ENCODE results near the gene ABLIM3. TPM values are rescaled to one million over a fixed set of nuclear protein-coding genes. Genes with fewer than 3 reads are reported as not detected.

The ABLIM3 gene
- total RNA-seq, 1 donor from 2014 or later, result 3.7 TPM

DNA sequence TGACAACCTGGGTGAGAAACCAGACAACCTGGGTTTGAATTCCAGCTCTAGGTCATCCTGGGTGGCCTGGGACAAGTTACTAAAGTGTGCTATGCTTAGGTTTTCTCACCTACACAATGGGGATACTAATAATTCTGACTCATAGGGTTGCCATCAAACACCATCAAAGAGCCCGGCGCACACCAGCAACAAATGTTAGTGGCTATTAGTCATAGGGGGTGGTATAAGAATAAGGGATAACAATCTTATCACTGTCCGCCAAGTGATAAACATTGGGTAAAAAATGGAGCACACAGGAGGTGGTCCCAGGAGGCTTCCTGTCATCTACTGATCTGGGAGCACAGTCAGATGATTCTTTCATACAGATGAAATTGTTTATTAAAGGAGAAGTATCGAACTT, 68.9 kb downstream of the ABLIM3 start:
- TF ChIP-seq, protein P1, sequence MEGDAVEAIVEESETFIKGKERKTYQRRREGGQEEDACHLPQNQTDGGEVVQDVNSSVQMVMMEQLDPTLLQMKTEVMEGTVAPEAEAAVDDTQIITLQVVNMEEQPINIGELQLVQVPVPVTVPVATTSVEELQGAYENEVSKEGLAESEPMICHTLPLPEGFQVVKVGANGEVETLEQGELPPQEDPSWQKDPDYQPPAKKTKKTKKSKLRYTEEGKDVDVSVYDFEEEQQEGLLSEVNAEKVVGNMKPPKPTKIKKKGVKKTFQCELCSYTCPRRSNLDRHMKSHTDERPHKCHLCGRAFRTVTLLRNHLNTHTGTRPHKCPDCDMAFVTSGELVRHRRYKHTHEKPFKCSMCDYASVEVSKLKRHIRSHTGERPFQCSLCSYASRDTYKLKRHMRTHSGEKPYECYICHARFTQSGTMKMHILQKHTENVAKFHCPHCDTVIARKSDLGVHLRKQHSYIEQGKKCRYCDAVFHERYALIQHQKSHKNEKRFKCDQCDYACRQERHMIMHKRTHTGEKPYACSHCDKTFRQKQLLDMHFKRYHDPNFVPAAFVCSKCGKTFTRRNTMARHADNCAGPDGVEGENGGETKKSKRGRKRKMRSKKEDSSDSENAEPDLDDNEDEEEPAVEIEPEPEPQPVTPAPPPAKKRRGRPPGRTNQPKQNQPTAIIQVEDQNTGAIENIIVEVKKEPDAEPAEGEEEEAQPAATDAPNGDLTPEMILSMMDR (IDR thresholded peaks at IDR 0.05; ENCODE audit: insufficient read depth, low read length, severe bottlenecking), result no peak
- H3K27me3 ChIP-seq (ENCODE audit: control insufficient read depth, insufficient read depth, low read length), result no peaks in the 10 kb centered on the region
- no peak for FAIRE-seq
- DNase-seq (ENCODE audit: low read depth), result peak; percentile 88
- no peak overlapping the region for H3K4me3 ChIP-seq (ENCODE audit: low read depth, low read length)
- no peaks in the 10 kb centered on the region for H3K36me3 ChIP-seq (ENCODE audit: control insufficient read depth, insufficient read depth, low read length)

DNA sequence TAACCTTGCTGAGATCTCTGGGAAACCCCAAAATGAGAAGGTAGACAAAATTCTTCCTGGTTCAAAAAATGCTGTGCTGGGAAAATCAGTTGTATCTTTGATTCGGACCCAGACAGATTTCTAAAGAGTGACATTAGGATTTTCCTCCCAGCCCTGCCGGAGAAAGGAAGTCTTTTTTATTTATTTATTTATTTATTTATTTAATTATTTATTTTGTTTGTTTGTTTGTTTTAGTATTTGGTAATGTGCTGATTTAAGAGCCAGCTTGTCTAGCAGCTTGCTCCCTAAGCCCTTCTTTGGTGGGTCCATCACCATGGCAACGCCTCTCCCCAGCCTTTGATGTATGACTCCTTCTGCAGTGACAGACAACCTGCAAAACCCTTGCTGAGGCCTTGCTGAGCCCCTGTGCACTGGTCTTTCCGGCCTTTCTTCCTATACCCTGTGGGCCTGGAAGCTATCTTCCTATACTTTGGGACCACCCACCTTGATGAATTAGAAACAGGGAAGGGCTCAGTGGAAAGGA, 69.7 kb downstream of the ABLIM3 start:
- Histone ChIP-seq H3K4me3 (ENCODE audit: low read depth, low read length) (no peak overlapping the region), H3K27me3 (ENCODE audit: control insufficient read depth, insufficient read depth, low read length) (no peaks in the 10 kb centered on the region), H3K36me3 (ENCODE audit: control insufficient read depth, insufficient read depth, low read length) (no peaks in the 10 kb centered on the region)
- no peak for FAIRE-seq
- DNase-seq (ENCODE audit: low read depth), result no peak
- TF ChIP-seq, protein P1 (IDR thresholded peaks at IDR 0.05; ENCODE audit: insufficient read depth, low read length, severe bottlenecking), result no peak

DNA sequence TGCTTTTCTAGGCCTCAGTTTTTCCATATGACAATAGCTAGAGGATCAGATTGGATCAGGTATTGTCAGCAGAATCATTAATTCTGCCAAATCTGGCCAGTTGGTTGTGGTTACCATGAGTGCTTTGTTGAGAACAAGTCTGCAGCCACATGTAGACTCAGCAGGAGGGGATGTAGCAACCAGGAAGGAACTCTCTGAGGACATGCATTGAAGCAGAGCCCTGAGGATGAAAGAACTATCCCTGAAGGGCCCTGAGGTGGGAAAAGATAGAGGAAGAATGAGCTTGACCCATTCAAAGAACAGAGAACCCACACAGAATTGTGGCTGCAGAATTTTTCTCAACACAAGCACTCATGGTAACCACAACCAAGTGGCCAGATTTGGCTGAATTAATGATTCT, 70.3 kb downstream of the ABLIM3 start:
- H3K36me3 ChIP-seq (ENCODE audit: control insufficient read depth, insufficient read depth, low read length), result no peaks in the 10 kb centered on the region
- H3K4me3 ChIP-seq (ENCODE audit: low read depth, low read length), result no peak overlapping the region
- DNase-seq (ENCODE audit: low read depth) (no peak), FAIRE-seq (peak; percentile 28)
- TF ChIP-seq, protein P1 (IDR thresholded peaks at IDR 0.05; ENCODE audit: insufficient read depth, low read length, severe bottlenecking), result no peak
- no peaks in the 10 kb centered on the region for H3K27me3 ChIP-seq (ENCODE audit: control insufficient read depth, insufficient read depth, low read length)

DNA sequence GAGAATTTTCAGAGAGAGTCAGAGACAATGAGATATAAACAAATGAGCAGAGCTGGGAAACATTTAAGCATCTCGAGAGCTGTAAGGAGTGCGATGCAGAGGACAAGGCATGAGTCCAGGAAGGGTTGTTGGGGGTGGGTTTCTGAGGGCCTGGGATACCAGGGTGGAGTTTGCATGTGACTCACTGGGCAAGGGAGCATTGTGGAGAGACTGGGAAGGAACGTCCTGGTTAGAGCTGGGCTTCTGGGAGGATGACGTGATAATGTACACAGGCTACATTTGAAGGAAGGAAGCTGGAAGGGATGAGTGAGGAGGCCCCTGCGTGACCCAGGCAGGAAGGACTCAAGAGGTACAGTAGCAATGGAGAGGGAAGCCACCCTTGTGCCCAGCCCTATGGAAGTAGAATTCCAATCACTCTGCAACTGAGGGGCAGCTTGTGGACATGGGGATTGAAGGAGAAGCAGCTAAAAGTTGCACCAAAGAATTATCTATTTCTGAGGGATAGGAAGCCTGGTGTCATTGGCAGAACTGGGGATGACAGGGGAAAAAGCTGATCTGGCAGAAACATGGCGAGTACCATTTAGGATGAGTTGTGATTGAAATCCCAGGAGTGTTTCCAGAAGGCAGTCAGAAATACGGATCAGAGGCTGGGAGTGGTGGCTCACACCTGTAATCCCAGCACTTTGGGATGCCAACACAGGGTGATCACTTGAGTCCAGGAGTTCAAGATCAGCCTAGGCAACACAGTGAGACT, 71.1 kb downstream of the ABLIM3 start:
- DNase-seq (ENCODE audit: low read depth) (peak; percentile 73), FAIRE-seq (no peak)
- TF ChIP-seq, protein P1 (IDR thresholded peaks at IDR 0.05; ENCODE audit: insufficient read depth, low read length, severe bottlenecking), result no peak
- Histone ChIP-seq H3K27me3 (ENCODE audit: control insufficient read depth, insufficient read depth, low read length) (no peaks in the 10 kb centered on the region), H3K4me3 (ENCODE audit: low read depth, low read length) (no peak overlapping the region), H3K36me3 (ENCODE audit: control insufficient read depth, insufficient read depth, low read length) (no peaks in the 10 kb centered on the region)

DNA sequence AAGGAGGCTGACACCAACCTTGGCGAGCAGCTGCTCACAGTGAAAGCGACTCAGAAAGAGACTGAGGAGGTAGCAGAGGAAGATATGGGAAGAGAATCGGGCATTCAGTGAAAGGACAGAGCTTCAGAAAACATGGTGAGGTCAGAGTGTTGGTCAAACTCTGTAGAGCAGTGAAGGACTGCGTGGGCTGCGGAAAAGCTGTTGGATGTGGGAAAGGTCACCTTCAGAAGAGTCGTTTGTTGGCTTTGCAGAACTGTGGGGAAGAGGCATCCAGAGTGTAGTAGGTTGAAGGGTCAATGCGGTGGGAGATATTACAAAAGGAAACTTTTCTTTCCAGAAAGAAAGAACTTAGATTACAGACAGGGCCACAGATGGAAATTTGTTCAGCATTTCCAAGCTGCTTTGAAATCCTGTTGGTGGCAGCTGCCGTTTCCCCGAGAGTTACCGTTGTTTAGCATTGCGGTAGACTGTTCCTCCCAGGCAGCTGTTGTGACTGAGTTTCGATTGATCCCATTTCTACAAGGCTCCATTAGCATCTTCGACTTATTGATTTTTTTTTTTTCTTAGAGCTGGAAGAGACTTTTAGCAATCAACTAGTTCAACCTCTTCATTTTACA, 72.1 kb downstream of the ABLIM3 start:
- no peak for DNase-seq (ENCODE audit: low read depth)
- TF ChIP-seq, protein P1 (IDR thresholded peaks at IDR 0.05; ENCODE audit: insufficient read depth, low read length, severe bottlenecking), result no peak
- Histone ChIP-seq H3K27me3 (ENCODE audit: control insufficient read depth, insufficient read depth, low read length) (no peaks in the 10 kb centered on the region), H3K4me3 (ENCODE audit: low read depth, low read length) (no peak overlapping the region), H3K36me3 (ENCODE audit: control insufficient read depth, insufficient read depth, low read length) (no peaks in the 10 kb centered on the region)
- FAIRE-seq, result no peak
